OCI-LY3 (cell line): Measurements from ENCODE around the gene BMPR2.

Source experiments
- CTCF ChIP-seq: fragments of 200-600, 300-600 bp; sonication (generic); IDR thresholded peaks from 2 replicates; pipeline ENCODE4 v1.5.1; 2014; ENCODE audit warnings: antibody characterized with exemption, low read length, low read depth
- EZH2phosphoT487 ChIP-seq: fragments of 200-600 bp; shearing (Covaris generic); IDR thresholded peaks from 2 replicates; pipeline ENCODE4 v1.6.1; 2018; ENCODE audit warnings: antibody characterized with exemption, mixed run types, low read depth

GRCh38 chr2:202495230-202495604, 119.1 kb downstream of the BMPR2 start:
- TF ChIP-seq CTCF (no peak), EZH2phosphoT487 (no peak)
